Endothelial cell of umbilical vein (primary cell): ENCODE data around the gene ANAPC5. TPM values are rescaled to one million over a fixed set of nuclear protein-coding genes. Genes with fewer than 3 reads are reported as not detected.

Source experiments
- BruUV-seq: library from RNA; stranded (reverse); fragments of 400-500 nt; replicated peaks from 2 replicates; lab custom pipeline; 2021; lab: Mats Ljungman, UMichigan
- CTCF ChIA-PET: fragments of 300-600, 350-600 bp; sonication (Branson Sonifier 250); formaldehyde crosslinking; loops from one replicate; lab custom pipeline; 2021; ENCODE audit warnings: antibody characterized with exemption, inconsistent platforms; lab: Charles Lee
- POLR2A ChIA-PET: fragments of 300-600, 350-600 bp; sonication (Branson Sonifier 250); formaldehyde crosslinking; loops from one replicate; lab custom pipeline; 2021; ENCODE audit warnings: antibody characterized with exemption, inconsistent platforms; lab: Charles Lee
- DNase-seq: peaks from one replicate; pipeline ENCODE4 v3.0.0-alpha.2; 2011; ENCODE audit warnings: low read depth, low spot score
- FAIRE-seq: peaks from 2 replicates; lab custom pipeline; 2011; peaks lifted over from hg19 to GRCh38; lab: Jason Lieb, UNC
- H2AFZ ChIP-seq: 2 replicates; pipeline ENCODE4 v1.6.0; 2012; ENCODE audit warnings: low read depth, low read length, control low read depth, inconsistent platforms
- H3K27ac ChIP-seq: 2 replicates; pipeline ENCODE4 v1.5.1; 2011; ENCODE audit warnings: low read depth, mild to moderate bottlenecking, control low read depth, low read length, moderate library complexity; ENCODE audit not compliant: insufficient read depth
- H3K27me3 ChIP-seq, 2 experiments: 2 replicates each; pipeline versions ENCODE4 v1.6.0 to v1.6.1; 2011; ENCODE audit warnings: low read length in 2 of 2, mixed read lengths in 1 of 2; ENCODE audit not compliant: control insufficient read depth in 2 of 2, insufficient read depth in 2 of 2
- H3K36me3 ChIP-seq, 2 experiments: 2 replicates in 1 of 2; 3 replicates in 1 of 2; pipeline ENCODE4 v1.5.1; 2011; ENCODE audit warnings: low read length in 2 of 2, mild to moderate bottlenecking in 1 of 2, moderate library complexity in 1 of 2; ENCODE audit not compliant: control insufficient read depth in 2 of 2, insufficient read depth in 2 of 2; ENCODE audit errors: extremely low read depth in 1 of 2
- H3K4me1 ChIP-seq: 3 replicates; pipeline ENCODE4 v1.5.1; 2011; ENCODE audit warnings: mild to moderate bottlenecking, low read length; ENCODE audit not compliant: control insufficient read depth, insufficient read depth; ENCODE audit errors: extremely low read depth
- H3K4me2 ChIP-seq: 2 replicates; pipeline ENCODE4 v1.6.1; 2011; ENCODE audit warnings: low read length, control low read depth, mixed read lengths; ENCODE audit not compliant: insufficient read depth
- H3K4me3 ChIP-seq, 3 experiments: fragments of 200-600 bp in 1 of 3; sonication (generic), shearing (Covaris generic) in 1 of 3; replicated peaks in 1 of 3; 2 replicates each; pipeline ENCODE4 v1.5.1; 2011 to 2016; ENCODE audit warnings: control low read depth in 3 of 3, low read length in 3 of 3, mild to moderate bottlenecking in 2 of 3, inconsistent platforms in 1 of 3, low read depth in 1 of 3, moderate library complexity in 1 of 3; ENCODE audit not compliant: insufficient read depth in 1 of 3
- H3K79me2 ChIP-seq: 2 replicates; pipeline ENCODE4 v1.6.0; 2012; ENCODE audit warnings: low read length, inconsistent platforms; ENCODE audit not compliant: control insufficient read depth, insufficient read depth
- H3K9ac ChIP-seq: replicated peaks from 2 replicates; pipeline ENCODE3; 2011; ENCODE audit warnings: low read length, control low read depth; ENCODE audit not compliant: insufficient read depth; ENCODE audit errors: extremely low read depth
- H3K9me1 ChIP-seq: replicated peaks from 3 replicates; pipeline ENCODE4 v1.6.0; 2011; ENCODE audit warnings: mild to moderate bottlenecking, low read length; ENCODE audit not compliant: control insufficient read depth, insufficient read depth; ENCODE audit errors: extremely low read depth
- H3K9me3 ChIP-seq: replicated peaks from 2 replicates; pipeline ENCODE4 v1.5.1; 2012; ENCODE audit warnings: low read length, inconsistent platforms; ENCODE audit not compliant: control insufficient read depth, insufficient read depth
- H4K20me1 ChIP-seq: replicated peaks from 2 replicates; pipeline ENCODE3; 2011; ENCODE audit warnings: mild to moderate bottlenecking, low read length; ENCODE audit not compliant: control insufficient read depth, insufficient read depth; ENCODE audit errors: extremely low read depth
- EZH2 ChIP-seq: IDR thresholded peaks from 2 replicates; pipeline ENCODE4 v1.6.1; 2012; ENCODE audit warnings: borderline replicate concordance, low read depth, mild to moderate bottlenecking, moderate library complexity, low read length, inconsistent platforms; ENCODE audit not compliant: severe bottlenecking
- FOS ChIP-seq: IDR thresholded peaks from 2 replicates; pipeline ENCODE4 v1.6.1; 2011; ENCODE audit warnings: mild to moderate bottlenecking, low read length, moderate library complexity, borderline replicate concordance; ENCODE audit not compliant: insufficient read depth
- GATA2 ChIP-seq: IDR thresholded peaks from 2 replicates; pipeline ENCODE4 v1.7.0; 2011; ENCODE audit warnings: low read depth, mild to moderate bottlenecking, moderate library complexity, mixed read lengths, low read length; ENCODE audit not compliant: insufficient read length, insufficient read depth
- JUN ChIP-seq: IDR thresholded peaks from 2 replicates; pipeline ENCODE4 v1.6.1; 2011; ENCODE audit warnings: borderline replicate concordance, low read depth; ENCODE audit not compliant: insufficient read length, insufficient read depth
- MYC ChIP-seq: IDR thresholded peaks from one replicate; pipeline ENCODE4 v1.6.1; 2011; ENCODE audit warnings: mild to moderate bottlenecking, low read depth, low read length
- POLR2A ChIP-seq: IDR thresholded peaks from 2 replicates; pipeline ENCODE4 v1.6.1; 2012; ENCODE audit warnings: low read depth, mild to moderate bottlenecking, control low read depth, low read length
- POLR2AphosphoS5 ChIP-seq: IDR thresholded peaks from 2 replicates; pipeline ENCODE4 v1.6.1; 2012; ENCODE audit warnings: low read depth, mild to moderate bottlenecking, control low read depth, low read length, moderate library complexity; ENCODE audit not compliant: insufficient read depth
- dilution Hi-C: fragments of 300-500 bp; cut with MboI; formaldehyde crosslinking; loops from one replicate; pipeline ENCODE4 v1.15.0; 2019; ENCODE audit warnings: low sequenced_read_pairs; ENCODE audit not compliant: extremely low pct_ligation_motif_present
- intact Hi-C: fragments of 100-400 bp; cut with micrococcal nuclease; formaldehyde crosslinking; loops from one replicate; pipeline ENCODE4 v1.10.0; 2022
- polyA plus RNA-seq, 4 experiments: library from polyadenylated mRNA; depleted of rRNA in 3 of 4; stranded (reverse) in 3 of 4; unstranded in 1 of 4; fragments of >200 nt; gene quantifications; 2 replicates each; pipeline versions ENCODE4 v1.2.1 to v1.2.3, GENCODE V29; 2011 to 2012; ENCODE audit warnings: missing spikeins in 1 of 4
- total RNA-seq: library from RNA; stranded (reverse); gene quantifications from 2 replicates; pipeline ENCODE4 v1.2.3, GENCODE V29; 2021
- TF ChIP-seq, protein P1 (sequence below): IDR thresholded peaks from 2 replicates; pipeline ENCODE4 v1.6.1; 2011; ENCODE audit not compliant: insufficient read depth, insufficient read length
- TF ChIP-seq, protein P2 (sequence below), 2 donors: IDR thresholded peaks; 1 replicate in 1 of 2; 2 replicates in 1 of 2; pipeline ENCODE4 v1.5.1; 2011; ENCODE audit warnings: low read length in 2 of 2, mild to moderate bottlenecking in 2 of 2, moderate library complexity in 2 of 2, control low read depth in 1 of 2, inconsistent platforms in 1 of 2, low read depth in 1 of 2; ENCODE audit not compliant: insufficient read depth in 1 of 2; ENCODE audit errors: extremely low read depth in 1 of 2

Gene ANAPC5
- total and polyA plus RNA-seq, 2 donors (not counting 3 experiments of a cell fraction or from before 2014, with no cell fraction given), result 133 to 168 TPM

DNA sequence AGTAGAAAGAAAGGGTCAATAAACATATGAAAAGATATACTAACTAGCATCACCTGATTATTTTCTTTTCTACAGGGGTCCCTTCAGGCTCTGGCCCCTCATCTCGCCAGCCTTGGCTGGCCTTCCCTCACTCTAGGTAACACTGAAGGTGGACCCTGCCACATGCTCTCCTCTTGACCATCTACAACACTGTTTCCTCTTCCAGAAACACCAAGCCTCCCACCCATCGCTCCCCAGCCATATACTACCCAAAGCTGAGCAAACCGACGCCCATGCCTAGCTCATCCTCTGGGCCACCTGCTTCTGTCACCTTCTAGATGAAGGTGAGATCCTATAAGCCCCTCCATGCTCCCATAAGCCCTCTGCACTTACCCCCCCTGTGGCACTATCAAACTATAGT is 14.8 kb downstream of the ANAPC5 start:
- no peak overlapping the region for H2AFZ ChIP-seq
- H3K9me1 ChIP-seq, result no peaks in the 10 kb centered on the region
- no peak overlapping the region for H3K4me2 ChIP-seq
- no peak overlapping the region for H3K27ac ChIP-seq
- DNase-seq (no peak), FAIRE-seq (no peak)
- no TSS peak for BruUV-seq
- POLR2A ChIA-PET, result no interaction called here
- no peaks in the 10 kb centered on the region for H3K9me3 ChIP-seq
- H3K4me1 ChIP-seq, result no peaks in the 10 kb centered on the region
- H3K27me3 ChIP-seq, result no peaks in the 10 kb centered on the region
- no peaks in the 10 kb centered on the region for H4K20me1 ChIP-seq
- H3K9ac ChIP-seq, result no peak overlapping the region
- H3K36me3 ChIP-seq, result peaks cover 9 to 11% of the 10 kb centered on the region in 2 experiments
- dilution Hi-C loops (no loop called here), intact Hi-C loops (no loop called here)
- TF ChIP-seq JUN (no peak), POLR2AphosphoS5 (no peak), FOS (no peak), GATA2 (no peak), EZH2 (no peak), POLR2A (no peak), MYC (no peak)
- TF ChIP-seq, protein P1, sequence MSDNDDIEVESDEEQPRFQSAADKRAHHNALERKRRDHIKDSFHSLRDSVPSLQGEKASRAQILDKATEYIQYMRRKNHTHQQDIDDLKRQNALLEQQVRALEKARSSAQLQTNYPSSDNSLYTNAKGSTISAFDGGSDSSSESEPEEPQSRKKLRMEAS, result no peak
- TF ChIP-seq, protein P2, sequence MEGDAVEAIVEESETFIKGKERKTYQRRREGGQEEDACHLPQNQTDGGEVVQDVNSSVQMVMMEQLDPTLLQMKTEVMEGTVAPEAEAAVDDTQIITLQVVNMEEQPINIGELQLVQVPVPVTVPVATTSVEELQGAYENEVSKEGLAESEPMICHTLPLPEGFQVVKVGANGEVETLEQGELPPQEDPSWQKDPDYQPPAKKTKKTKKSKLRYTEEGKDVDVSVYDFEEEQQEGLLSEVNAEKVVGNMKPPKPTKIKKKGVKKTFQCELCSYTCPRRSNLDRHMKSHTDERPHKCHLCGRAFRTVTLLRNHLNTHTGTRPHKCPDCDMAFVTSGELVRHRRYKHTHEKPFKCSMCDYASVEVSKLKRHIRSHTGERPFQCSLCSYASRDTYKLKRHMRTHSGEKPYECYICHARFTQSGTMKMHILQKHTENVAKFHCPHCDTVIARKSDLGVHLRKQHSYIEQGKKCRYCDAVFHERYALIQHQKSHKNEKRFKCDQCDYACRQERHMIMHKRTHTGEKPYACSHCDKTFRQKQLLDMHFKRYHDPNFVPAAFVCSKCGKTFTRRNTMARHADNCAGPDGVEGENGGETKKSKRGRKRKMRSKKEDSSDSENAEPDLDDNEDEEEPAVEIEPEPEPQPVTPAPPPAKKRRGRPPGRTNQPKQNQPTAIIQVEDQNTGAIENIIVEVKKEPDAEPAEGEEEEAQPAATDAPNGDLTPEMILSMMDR (IDR thresholded peaks at IDR 0.05; ENCODE audit: extremely low read depth in 1 of 2, insufficient read depth in 1 of 2, low read depth in 1 of 2, low read length in 2 of 2), result no peak
- CTCF ChIA-PET, result interaction anchor here (1.1 to 4.0 kb wide), 3 partner anchors 12 to 106 kb away, joined by 3 to 110 read pairs (median 4); no protein-coding TSS in a partner anchor
- no peaks in the 10 kb centered on the region for H3K79me2 ChIP-seq
- no peak overlapping the region for H3K4me3 ChIP-seq
